GM12892 (cell line): Measurements from ENCODE around the gene OPN1MW2.
"Not testable (repeated sequence)": the region's sequence is repeated elsewhere in the genome, so short reads cannot be mapped to it uniquely, and the experiment has no call there.

Source experiments
- POLR2A ChIP-seq: IDR thresholded peaks from 2 replicates; pipeline ENCODE4 v1.6.1; 2011; ENCODE audit warnings: low read depth, low read length, control low read depth
- TAF1 ChIP-seq: IDR thresholded peaks from 2 replicates; pipeline ENCODE4 v1.6.1; 2011; ENCODE audit warnings: low read depth, mild to moderate bottlenecking, control low read depth, low read length, borderline replicate concordance

GRCh38 chrX:154233620-154234019 is 14.1 kb downstream of the OPN1MW2 start:
- TF ChIP-seq POLR2A, TAF1: not testable (repeated sequence)
